ENCODE data around the gene FOXF1.

FOXF1 gene

GRCh38 chr16:86563469-86564345, 53.4 kb downstream of the FOXF1 start:
- 0 to 1% methylated on average over 31 to 34 of the region's 41 CpGs for WGBS, 2 experiments (ENCODE audit: insufficient coverage in 2 of 2)
- Histone ChIP-seq H3K27ac (ENCODE audit: low read depth, low read length, severe bottlenecking) (peak overlapping the region; percentile 8), H3K36me3 (ENCODE audit: control insufficient read depth, insufficient read depth, low read length) (no peaks in the 10 kb centered on the region), H3K4me3 (ENCODE audit: extremely low read depth, insufficient read depth, low read length, poor library complexity, severe bottlenecking) (no peak overlapping the region), H3K9me3 (ENCODE audit: control insufficient read depth, low read length) (no peaks in the 10 kb centered on the region), H3K4me1 (ENCODE audit: control insufficient read depth, insufficient read depth, low read length, poor library complexity, severe bottlenecking) (peaks cover 11% of the 10 kb centered on the region)
